ENCODE measurements around the gene PAN2.

The PAN2 gene

DNA sequence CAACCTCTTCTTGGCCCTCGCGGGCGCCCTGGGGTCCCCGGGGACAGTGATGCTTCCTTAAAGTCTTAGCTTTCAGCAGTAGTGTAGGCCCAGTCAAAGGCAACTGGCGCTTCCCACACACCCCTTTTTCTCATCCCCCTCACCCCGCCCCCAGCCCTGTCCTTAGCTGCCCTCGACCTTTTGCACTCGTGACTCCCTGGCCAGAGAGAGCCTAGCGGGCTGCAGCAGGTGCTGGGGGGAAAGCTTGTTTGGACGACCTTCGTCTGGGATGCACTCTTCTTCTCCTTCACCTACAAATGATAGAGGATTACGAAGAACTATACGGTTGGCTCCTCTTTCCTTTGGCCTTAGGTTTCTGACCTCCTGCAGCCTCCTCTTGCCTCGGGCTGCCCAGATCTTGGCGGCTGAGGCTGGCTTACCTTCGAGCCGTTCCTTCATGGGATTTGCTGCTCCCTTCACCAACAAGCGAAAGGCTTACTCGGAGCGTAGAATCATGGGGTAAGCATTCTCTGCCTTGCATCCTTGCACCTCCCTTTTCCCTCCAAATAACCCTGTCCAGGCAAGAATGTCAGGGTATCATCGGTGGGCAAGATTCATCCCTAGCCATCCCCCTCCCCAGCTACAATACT is 66.2 kb downstream of the PAN2 start:
- DNase-seq = no peak

DNA sequence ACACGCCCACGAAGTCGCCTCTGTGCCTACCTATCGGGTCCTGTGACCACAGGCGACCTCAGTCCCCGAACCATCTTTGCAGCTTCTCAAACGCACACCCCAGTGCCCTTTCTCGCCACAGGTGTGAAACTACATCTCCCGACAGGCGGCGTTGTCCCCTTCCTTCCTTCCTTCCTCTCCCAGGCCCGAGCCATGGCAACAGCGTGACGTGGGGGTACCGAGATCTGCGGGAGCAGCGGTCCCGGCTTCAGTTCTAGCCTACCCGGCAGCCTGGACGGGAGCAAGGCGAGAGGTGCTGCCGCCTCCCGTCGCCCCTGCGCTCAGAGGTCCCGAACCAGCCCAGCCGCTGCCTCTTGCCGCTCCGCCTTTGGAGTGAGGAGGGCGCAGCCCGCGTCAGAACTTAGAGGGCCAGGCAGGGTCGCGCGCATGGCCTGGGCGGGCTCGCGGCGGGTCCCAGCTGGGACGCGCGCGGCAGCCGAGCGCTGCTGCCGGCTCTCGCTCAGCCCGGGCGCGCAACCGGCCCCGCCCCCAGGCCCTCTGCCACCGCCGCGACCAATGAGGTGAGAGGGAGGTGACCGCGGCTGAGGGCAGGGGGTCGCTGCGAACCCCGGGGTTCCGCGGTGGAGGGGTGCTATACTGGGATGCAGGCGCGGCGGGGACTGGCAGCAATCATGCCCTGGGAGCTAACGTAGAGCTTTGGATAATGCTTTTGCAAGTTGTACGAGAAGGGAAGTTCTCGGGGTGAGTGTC is 66.9 kb downstream of the PAN2 start, which contains the start of gene COQ10A:
Gene COQ10A (plus strand): TSS at position 250 of the 750 bp plus-strand sequence. CDS start 177 bp downstream, at position 427.
- DNase-seq = peak; percentile 88

All from activated CD4-positive, alpha-beta T cell treated with anti-CD3 and anti-CD28 coated beads, Interleukin-2, amount 50 U/mL, for 16 hours (primary cell).